ENCODE results near the gene BEST1.

DNA sequence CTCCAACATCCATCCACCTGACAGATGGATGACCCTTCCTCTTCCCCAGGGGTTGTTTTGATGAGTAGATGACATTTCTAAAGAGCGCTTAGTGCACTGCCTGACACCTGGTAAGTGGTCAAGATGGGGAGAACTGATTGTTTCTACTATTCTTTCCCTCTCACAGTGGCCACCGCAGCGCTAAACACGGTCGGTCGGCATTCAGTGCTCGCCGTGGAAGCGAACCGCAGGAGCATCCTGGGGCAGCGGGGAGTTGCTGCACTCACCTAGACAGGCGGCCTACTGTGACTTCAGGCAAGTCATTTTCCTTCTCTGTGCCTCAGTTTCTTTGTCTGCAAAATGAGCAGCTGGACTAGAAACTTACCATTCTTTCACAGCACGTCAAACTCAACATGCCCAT, 5.0 kb upstream of the BEST1 start:
- TF ChIP-seq, protein P1, sequence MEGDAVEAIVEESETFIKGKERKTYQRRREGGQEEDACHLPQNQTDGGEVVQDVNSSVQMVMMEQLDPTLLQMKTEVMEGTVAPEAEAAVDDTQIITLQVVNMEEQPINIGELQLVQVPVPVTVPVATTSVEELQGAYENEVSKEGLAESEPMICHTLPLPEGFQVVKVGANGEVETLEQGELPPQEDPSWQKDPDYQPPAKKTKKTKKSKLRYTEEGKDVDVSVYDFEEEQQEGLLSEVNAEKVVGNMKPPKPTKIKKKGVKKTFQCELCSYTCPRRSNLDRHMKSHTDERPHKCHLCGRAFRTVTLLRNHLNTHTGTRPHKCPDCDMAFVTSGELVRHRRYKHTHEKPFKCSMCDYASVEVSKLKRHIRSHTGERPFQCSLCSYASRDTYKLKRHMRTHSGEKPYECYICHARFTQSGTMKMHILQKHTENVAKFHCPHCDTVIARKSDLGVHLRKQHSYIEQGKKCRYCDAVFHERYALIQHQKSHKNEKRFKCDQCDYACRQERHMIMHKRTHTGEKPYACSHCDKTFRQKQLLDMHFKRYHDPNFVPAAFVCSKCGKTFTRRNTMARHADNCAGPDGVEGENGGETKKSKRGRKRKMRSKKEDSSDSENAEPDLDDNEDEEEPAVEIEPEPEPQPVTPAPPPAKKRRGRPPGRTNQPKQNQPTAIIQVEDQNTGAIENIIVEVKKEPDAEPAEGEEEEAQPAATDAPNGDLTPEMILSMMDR (IDR thresholded peaks at IDR 0.05; ENCODE audit: borderline replicate concordance, extremely low read depth, low read length, poor library complexity, severe bottlenecking) = no peak
- no peak for TF ChIP-seq EZH2 (IDR thresholded peaks at IDR 0.05; ENCODE audit: borderline replicate concordance, low read depth, low read length, severe bottlenecking)

All from DND-41 (cell line).